Non-pigmented ciliary epithelial cell (primary cell): ENCODE results near the gene KCNK6.

Experiments used
- DNase-seq: peaks from one replicate; pipeline ENCODE4 v3.0.0-alpha.2; 2010; ENCODE audit warnings: low read depth

KCNK6 gene

GRCh38 chr19:38298821-38299680 is 20.6 kb upstream of the KCNK6 start:
- no peak for DNase-seq

DNA sequence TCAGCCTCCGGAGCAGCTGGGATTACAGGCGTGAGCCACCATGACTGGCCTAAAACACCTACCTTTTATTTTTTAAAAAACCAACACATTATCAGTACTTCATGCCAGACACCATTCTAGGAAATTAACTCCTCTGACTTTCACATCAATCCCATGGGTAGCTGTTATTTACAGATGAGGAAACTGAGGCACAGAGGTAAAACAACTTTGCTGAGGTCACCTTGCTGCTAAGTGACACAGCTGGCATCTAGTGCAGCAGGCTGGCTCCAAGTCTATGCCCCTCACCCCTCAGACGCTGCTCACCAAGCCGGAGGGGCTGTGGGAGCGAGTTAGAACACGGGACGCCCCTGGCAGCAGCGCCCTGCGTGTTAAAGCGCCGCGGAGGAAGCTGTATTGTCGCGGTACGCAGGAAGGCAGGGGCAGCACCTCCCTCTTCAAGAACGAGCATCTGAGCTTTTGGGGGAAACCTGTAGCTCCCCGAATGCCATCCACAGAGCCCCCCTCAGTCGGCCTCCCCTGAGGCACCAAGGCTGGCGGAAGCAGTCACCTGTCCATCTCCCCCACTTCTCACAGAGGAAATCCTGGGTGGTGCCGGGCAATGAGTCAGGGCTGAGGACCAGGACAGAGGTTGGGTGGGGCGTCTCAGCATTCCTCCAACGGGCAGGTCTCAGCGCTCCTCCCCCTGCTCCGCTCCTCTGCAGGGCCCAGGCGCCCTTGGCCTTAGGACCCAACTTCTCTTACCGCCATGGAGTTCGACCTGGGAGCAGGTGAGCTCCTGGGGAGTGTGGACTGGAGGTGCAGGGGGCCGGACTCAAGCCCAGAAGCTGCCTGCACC is 15.9 kb upstream of the KCNK6 start, which contains the start of gene C19orf33:
C19orf33 (plus strand) TSS at position 735 of the 835 bp plus-strand sequence; CDS start at position 746, 11 bp downstream.
- no peak for DNase-seq

- DNase-seq: no peak
Observed at GRCh38 chr19:38304352-38304865, 15.2 kb upstream of the KCNK6 start.

DNA sequence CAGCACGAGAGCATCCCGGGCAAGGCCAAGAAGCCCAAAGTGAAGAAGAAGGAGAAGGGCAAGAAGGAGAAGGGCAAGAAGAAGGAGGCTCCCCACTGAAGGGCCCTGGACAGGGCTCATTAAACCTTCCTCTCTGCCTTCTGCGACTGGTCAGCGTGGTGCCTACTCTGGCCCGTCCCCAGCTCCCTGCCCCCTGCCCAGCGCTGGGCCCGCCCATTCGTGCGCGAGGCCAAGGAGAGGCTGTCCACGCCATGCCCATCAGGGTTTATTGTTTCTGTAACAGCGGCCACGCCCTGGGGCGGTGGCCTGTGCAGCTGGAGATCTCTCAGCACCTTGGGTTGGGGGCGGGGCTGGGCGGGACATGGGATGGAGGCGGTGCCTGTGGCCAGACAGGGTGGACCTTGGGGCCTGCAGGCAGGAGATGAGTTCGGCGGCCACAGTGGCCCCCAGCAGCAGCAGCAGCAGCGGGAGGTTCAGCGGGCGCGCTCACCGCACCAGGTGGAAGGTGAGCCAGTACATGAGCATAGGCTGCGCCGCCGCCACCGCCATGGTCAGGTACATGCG is 14.7 kb upstream of the KCNK6 start:
- no peak for DNase-seq

GRCh38 chr19:38306236-38306635 is 13.4 kb upstream of the KCNK6 start:
- DNase-seq: no peak

GRCh38 chr19:38307076-38307475 is 12.6 kb upstream of the KCNK6 start:
- DNase-seq: no peak

- no peak for DNase-seq
Observed at GRCh38 chr19:38307597-38307996, 12.0 kb upstream of the KCNK6 start.

DNA sequence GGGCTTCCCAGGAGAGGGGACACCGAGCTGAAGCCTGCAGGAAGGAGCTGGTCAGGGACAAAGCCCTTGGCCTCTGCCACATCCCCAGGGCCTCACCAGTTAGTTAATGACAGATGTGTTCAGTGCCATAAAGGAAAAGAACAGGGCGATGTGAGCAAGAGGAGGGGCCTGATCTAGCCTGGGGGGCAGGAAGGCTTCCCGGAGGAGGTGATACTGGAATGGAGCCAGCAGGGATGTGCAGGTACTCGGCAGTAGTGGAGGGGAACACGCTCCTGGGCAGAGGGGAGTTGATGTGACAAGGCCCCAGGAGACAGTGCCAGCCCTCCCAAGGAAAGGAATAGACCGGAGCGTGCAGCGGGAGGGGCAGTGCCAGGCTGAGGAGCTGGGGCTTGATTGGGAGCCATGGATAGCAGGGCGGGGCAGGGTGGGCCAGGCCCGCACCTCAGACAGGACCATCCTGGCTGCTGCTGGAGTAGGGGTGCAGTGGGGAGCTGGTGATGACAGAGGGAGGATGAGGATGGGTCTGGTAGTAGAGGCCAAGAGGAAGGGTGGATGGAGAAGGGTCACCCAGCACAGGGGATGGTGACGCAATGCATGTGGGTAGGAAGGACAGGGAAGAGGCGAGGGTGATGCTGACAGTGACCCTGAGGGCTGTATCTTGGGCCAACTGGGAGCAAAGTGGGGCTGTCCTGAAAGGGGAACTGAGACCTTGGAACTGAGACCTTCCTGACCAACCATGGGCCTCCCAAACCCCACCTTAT is 11.5 kb upstream of the KCNK6 start:
- DNase-seq: no peak

GRCh38 chr19:38308926-38309614 is 10.6 kb upstream of the KCNK6 start:
- no peak for DNase-seq

DNA sequence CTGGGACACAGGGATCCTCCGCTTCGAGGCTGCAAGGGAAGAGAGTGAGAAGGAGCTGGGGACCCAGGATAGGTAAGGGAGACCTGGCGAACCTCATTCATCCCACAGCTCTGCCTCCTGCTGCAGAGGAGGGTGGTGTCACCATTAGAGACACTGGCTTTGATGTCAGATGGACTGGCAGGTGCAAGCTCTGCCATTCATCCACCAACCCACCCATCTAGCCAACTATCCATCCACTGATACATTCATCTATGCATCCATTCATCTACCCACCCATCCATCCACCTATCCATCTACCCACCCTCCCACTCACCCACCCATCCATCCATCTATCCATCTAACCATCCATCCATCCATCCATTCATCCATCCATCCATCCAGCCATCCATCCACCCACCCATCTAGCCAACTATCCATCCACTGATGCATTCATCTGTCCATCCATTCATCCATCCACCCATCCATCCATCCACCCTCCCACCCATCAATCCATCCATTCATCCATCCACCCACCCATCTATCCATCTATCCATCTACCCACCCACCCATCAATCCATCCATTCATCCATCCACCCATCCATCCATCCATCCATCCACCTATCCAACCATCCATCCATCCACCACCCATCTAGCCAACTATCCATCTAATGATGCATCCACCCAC is 9.9 kb upstream of the KCNK6 start:
- no peak for DNase-seq

GRCh38 chr19:38310279-38310670 is 9.4 kb upstream of the KCNK6 start:
- no peak for DNase-seq

- no peak for DNase-seq
Observed at GRCh38 chr19:38310986-38311385, 8.7 kb upstream of the KCNK6 start.

GRCh38 chr19:38315657-38316476 is 3.8 kb upstream of the KCNK6 start, which contains the start of gene YIF1B:
YIF1B (minus strand) TSS chr19:38315947; CDS start chr19:38315917, 30 bp downstream.
- DNase-seq: peak; percentile 91

GRCh38 chr19:38316477-38317067 is 3.1 kb upstream of the KCNK6 start:
- no peak for DNase-seq

DNA sequence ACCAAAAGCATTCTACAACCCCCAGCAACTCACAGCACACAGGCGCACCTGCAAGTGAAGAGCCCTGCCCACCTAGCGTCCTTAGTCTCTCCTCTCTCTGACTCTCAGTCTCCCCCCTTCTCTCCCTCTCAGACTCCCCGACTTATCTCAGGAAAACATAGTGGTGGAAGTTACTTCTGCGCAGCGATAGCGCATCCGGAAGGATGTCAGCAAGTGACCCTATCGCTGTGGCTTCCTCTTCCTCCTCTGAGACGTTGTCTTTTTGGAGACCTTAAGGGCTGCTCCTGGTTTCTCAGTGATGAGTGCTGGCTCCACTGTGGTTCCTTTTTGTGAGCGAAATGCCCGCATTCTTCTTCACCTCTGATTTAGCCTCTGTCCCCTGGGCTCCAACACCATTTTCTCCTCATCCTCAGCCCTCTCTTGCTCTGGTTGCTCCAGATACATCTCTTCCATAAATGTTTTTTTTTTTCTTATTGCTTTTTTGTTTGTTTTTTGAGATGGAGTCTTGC is 2.5 kb upstream of the KCNK6 start:
- no peak for DNase-seq

- no peak for DNase-seq
Observed at GRCh38 chr19:38318660-38319059, 985 bp upstream of the KCNK6 start.

- DNase-seq: no peak
Observed at GRCh38 chr19:38320969-38321339, 1.3 kb downstream of the KCNK6 start.

- no peak for DNase-seq
Observed at GRCh38 chr19:38321646-38322196, 2.1 kb downstream of the KCNK6 start.

- DNase-seq: no peak
Observed at GRCh38 chr19:38323291-38323690, 3.6 kb downstream of the KCNK6 start.
